K562 treated with DMSO at 1 percent for 48 hours (cell line): Measurements from ENCODE around the gene DBN1. TPM values are rescaled to one million over a fixed set of nuclear protein-coding genes. Genes with fewer than 3 reads are reported as not detected.

Experiments used
- total RNA-seq: library from RNA; unstranded; fragments of 300-600 nt; gene quantifications from 2 replicates; pipeline ENCODE4 v1.2.3, GENCODE V29; 2022; ENCODE audit warnings: low replicate concordance; ENCODE audit errors: extremely low read depth

Gene DBN1
- total RNA-seq = not detected in 2 replicates

GRCh38 chr5:177473443-177474001, at the start of gene DBN1:
TSS of gene DBN1 (minus strand) at chr5:177473634. CDS start at chr5:177473521, 113 bp downstream.

GRCh38 chr5:177516601-177517568, 43.5 kb upstream of the DBN1 start, which contains the start of gene DDX41:
TSS of gene DDX41 (minus strand) at chr5:177516961. CDS start at chr5:177516945, 16 bp downstream.

DNA sequence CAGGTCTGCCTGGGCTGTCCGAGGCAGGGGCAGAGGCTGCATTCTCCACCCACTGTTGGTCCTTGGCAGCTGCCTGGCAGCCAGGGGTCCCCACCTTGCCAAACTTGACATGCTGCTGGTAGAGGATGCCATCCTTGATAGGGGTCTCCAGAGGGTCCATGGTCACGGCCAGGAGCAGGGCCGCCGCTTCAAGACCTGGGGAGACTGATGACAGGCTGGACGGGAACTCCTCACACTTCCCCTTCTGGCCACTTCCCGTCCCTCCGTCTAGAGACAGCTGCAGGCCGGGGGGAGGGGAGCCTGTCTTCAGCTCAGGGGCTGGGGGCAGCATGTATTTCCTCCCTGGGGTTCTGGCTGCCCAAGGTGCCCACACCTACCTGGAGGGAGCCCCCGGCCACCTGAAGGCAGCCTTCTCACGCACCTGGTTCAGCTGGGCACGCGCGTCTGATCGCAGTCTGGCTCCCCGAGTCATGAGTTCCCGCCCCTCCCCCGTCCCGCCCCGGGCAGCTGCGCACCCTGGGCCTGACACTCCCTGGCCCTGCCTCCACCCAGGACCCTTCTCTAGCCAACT, 36.0 kb upstream of the DBN1 start, which contains the start of gene DOK3:
Gene DOK3, minus strand, starts transcription at position 446 of the 571 bp plus-strand sequence. Its CDS starts 286 bp downstream, at position 160.

DNA sequence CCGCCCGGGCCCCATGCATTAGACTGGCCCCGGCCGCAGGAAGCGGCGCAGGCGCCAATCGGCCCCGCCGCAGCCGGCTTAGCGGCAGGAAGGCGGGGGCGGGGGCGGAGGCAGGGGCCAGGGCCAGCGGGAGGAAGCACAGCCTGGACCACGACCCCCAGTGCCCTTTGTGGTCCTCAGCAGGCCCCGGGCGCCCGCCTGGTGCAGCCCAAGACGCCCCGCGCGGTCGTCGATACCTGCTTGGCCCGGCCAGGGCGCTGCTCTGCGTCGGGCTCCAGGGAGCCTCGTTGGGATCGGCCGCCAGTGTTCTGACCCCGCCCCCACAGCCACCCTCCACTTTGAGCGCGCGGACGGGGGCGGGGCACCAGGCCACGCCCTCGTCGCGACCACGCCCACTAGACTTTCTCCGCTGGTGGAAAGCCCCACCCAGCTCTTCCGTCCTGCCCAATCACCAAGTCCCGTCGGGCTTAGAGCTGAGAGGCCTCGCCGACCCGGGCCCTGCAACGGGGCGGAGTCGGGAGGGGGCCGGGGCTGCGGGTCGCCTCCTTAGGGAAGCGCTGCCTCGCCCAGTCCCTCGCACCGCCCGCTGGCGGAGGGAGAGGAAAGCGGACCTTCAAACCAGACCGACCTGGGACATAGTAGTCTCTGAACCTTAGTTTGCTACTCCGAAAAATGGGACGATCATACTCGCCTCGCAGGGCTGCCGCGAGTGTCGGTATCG, 24.0 kb upstream of the DBN1 start, which contains the start of gene PDLIM7:
Gene PDLIM7, minus strand, starts transcription at position 313 of the 721 bp plus-strand sequence. CDS start 1,092 bp downstream, outside the sequence.

DNA sequence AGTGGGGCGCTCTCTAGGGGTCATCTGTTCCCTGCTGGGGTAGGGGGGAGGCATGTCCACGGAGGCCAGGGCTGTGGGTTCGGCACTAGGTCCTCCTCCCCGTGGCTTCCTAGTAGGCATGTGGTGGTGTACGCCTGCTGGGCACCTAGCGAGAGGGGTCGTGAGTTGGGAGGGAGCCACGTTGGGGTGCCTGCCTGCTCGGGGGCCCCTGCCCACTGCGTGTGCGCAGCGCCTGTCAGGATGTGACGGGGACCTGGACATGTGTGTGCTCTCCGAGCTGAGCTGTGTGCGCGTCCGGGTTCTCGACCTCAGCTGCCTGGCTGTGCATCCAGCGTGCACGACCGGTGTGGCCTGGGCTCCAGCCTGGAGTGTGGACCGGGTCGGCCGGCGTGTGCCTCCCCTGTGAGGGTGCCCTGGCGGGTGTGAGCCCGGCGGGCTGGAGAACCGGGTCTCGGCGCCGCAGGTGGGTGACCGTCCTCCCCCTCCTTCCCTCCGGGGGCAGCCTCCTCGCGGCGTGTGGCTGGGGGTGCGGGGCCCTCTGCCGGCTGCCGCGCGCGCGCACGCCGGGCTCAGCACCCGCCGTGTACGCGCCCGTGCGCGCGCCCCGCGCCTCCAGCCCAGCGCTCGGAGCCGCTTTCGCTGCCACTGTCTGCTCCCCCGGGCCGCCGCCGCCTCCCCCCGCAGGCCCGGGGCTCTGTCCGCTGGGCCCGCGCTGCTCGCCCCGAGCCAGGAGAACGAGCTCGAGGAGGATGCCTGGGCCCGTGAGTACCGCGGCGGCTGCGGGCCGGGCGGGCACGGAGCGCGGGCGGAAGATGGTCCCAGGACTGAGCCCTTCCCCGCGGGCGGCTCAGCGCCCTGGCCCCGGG, 27.0 kb downstream of the DBN1 start, which contains the start of gene PRR7:
Gene PRR7, plus strand, starts transcription at position 615 of the 866 bp plus-strand sequence. CDS start 8,254 bp downstream, outside the sequence.

DNA sequence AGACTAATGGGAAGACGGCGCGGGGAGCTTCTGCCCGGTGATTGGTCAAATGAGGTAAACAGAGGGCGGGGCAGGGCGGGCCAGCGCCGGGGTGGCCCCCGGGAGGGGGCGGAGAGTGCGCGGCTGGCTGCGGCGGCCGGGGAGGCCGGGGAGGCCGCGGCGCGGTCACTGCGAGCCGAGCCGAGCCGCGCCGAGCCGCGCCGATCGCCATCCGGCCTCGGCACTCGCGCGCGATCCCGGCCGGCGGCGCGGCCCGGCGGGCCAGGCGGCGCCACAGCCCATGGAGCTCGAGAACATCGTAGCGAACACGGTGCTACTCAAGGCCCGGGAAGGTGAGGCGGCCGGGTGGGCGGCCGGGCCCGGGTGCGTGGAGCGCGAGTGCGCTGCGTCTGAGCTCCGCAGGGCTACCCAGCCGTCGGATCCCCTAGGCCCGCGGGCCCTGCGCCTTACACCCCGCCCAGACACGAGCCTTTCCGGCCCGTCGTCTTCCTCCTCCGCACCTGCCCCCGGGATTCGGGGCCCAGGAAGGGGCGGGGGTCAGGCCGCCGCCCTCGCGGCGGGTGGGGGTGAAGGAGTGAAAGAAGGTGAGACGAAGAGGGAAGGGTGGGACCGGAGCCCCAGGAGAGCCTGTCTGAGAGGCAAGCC, 46.7 kb downstream of the DBN1 start, which contains the start of gene GRK6:
Gene GRK6, plus strand, starts transcription at position 111 of the 645 bp plus-strand sequence. Its CDS starts 170 bp downstream, at position 281.

GRCh38 chr5:177409043-177409801, 64.2 kb downstream of the DBN1 start, which contains the start of gene F12:
TSS of gene F12 (minus strand) at chr5:177409564. CDS start at chr5:177409527, 37 bp downstream.

Other genes with a start within 250 kb of the DBN1 start
- gene RAB24, start 169.9 kb downstream of the DBN1 start, total RNA-seq = not detected in 2 replicates
- not detected in 2 replicates for gene PRELID1, start 169.8 kb downstream of the DBN1 start, total RNA-seq
- gene MXD3, start 161.7 kb downstream of the DBN1 start, total RNA-seq = not detected in 2 replicates
- 1,046 TPM in 1 of 2 replicates, not detected in the other for gene LMAN2, start 122.0 kb downstream of the DBN1 start, total RNA-seq
- gene RGS14, start 115.7 kb downstream of the DBN1 start, total RNA-seq = not detected in 2 replicates
- gene SLC34A1, start 89.2 kb downstream of the DBN1 start, total RNA-seq = not detected in 2 replicates
- not detected in 2 replicates for gene PFN3, start 73.0 kb downstream of the DBN1 start, total RNA-seq
- gene F12, start 64.1 kb downstream of the DBN1 start, total RNA-seq = not detected in 2 replicates
- gene GRK6, start 47.0 kb downstream of the DBN1 start, total RNA-seq = not detected in 2 replicates
- not detected in 2 replicates for gene PRR7, start 26.8 kb downstream of the DBN1 start, total RNA-seq
- not detected in 2 replicates for gene PDLIM7, start 24.0 kb upstream of the DBN1 start, total RNA-seq
- not detected in 2 replicates for gene DOK3, start 36.2 kb upstream of the DBN1 start, total RNA-seq
- not detected in 2 replicates for gene DDX41, start 43.3 kb upstream of the DBN1 start, total RNA-seq
- gene FAM193B, start 80.9 kb upstream of the DBN1 start, total RNA-seq = not detected in 2 replicates
- gene TMED9, start 118.6 kb upstream of the DBN1 start, total RNA-seq = 295 TPM in 1 of 2 replicates, not detected in the other
- gene B4GALT7, start 126.5 kb upstream of the DBN1 start, total RNA-seq = not detected in 2 replicates